Keratinocyte (primary cell): ENCODE data around the gene ADAMTS13. TPM values are rescaled to one million over a fixed set of nuclear protein-coding genes. Genes with fewer than 3 reads are reported as not detected.
A peak's percentile ranks its signal among the peaks of the same experiment; 100 is the strongest.

Source experiments
- DNase-seq: peaks from one replicate; pipeline ENCODE4 v3.0.0-alpha.2; 2011; ENCODE audit warnings: low read depth, missing footprints, low spot score
- FAIRE-seq: peaks from 2 replicates; lab custom pipeline; 2011; peaks lifted over from hg19 to GRCh38; lab: Jason Lieb, UNC
- H2AFZ ChIP-seq: 2 replicates; pipeline ENCODE4 v1.6.0; 2012; ENCODE audit warnings: low read length, control low read depth, inconsistent platforms; ENCODE audit not compliant: control insufficient read depth
- H3K27ac ChIP-seq: 2 replicates; pipeline ENCODE4 v1.5.1; 2011; ENCODE audit warnings: low read length; ENCODE audit not compliant: control insufficient read depth, insufficient read depth
- H3K27me3 ChIP-seq: 3 replicates; pipeline ENCODE4 v1.6.0; 2011; ENCODE audit warnings: low read length; ENCODE audit not compliant: control insufficient read depth, insufficient read depth; ENCODE audit errors: extremely low read depth
- H3K36me3 ChIP-seq, 2 experiments: 2 replicates in 1 of 2; 3 replicates in 1 of 2; pipeline ENCODE4 v1.5.1; 2011; ENCODE audit warnings: low read length in 2 of 2, mild to moderate bottlenecking in 1 of 2; ENCODE audit not compliant: control insufficient read depth in 2 of 2, insufficient read depth in 2 of 2; ENCODE audit errors: extremely low read depth in 1 of 2
- H3K4me1 ChIP-seq: 3 replicates; pipeline ENCODE4 v1.5.1; 2011; ENCODE audit warnings: low read length; ENCODE audit not compliant: control insufficient read depth, insufficient read depth; ENCODE audit errors: extremely low read depth
- H3K4me2 ChIP-seq: 3 replicates; pipeline ENCODE4 v1.6.0; 2011; ENCODE audit warnings: low read depth, low read length; ENCODE audit not compliant: control insufficient read depth, insufficient read depth; ENCODE audit errors: extremely low read depth
- H3K4me3 ChIP-seq, 3 experiments: fragments of 200-600 bp in 1 of 3; sonication (generic) in 1 of 3; 2 replicates in 2 of 3; 3 replicates in 1 of 3; pipeline ENCODE4 v1.5.1; 2011 to 2016; ENCODE audit warnings: low read length in 3 of 3, mild to moderate bottlenecking in 3 of 3, control low read depth in 2 of 3, inconsistent platforms in 1 of 3, low read depth in 1 of 3, mixed read lengths in 1 of 3, mixed run types in 1 of 3, moderate library complexity in 1 of 3; ENCODE audit not compliant: control insufficient read depth in 2 of 3, insufficient read depth in 2 of 3; ENCODE audit errors: extremely low read depth in 1 of 3
- H3K79me2 ChIP-seq: 2 replicates; pipeline ENCODE4 v1.6.0; 2012; ENCODE audit warnings: low read length; ENCODE audit not compliant: control insufficient read depth, insufficient read depth
- H3K9ac ChIP-seq: 3 replicates; pipeline ENCODE4 v1.6.0; 2011; ENCODE audit warnings: low read length; ENCODE audit not compliant: control insufficient read depth, insufficient read depth; ENCODE audit errors: extremely low read depth
- H3K9me1 ChIP-seq: 3 replicates; pipeline ENCODE4 v1.6.0; 2011; ENCODE audit warnings: low read length; ENCODE audit not compliant: control insufficient read depth, insufficient read depth; ENCODE audit errors: extremely low read depth
- H3K9me3 ChIP-seq: 2 replicates; pipeline ENCODE4 v1.5.1; 2012; ENCODE audit warnings: low read depth, low read length; ENCODE audit not compliant: control insufficient read depth
- H4K20me1 ChIP-seq: 3 replicates; pipeline ENCODE4 v1.6.0; 2011; ENCODE audit warnings: low read length; ENCODE audit not compliant: control insufficient read depth, insufficient read depth; ENCODE audit errors: extremely low read depth
- EZH2 ChIP-seq: IDR thresholded peaks from one replicate; pipeline ENCODE4 v1.6.1; 2012; ENCODE audit warnings: inconsistent platforms, mild to moderate bottlenecking, low read length, moderate library complexity
- dilution Hi-C: fragments of 300-500 bp; cut with MboI; formaldehyde crosslinking; loops from one replicate; pipeline ENCODE4 v1.7.0; 2020; ENCODE audit warnings: low sequenced_read_pairs; ENCODE audit not compliant: extremely low pct_ligation_motif_present
- polyA plus RNA-seq, 5 experiments: library from polyadenylated mRNA; depleted of rRNA in 3 of 5; stranded (reverse) in 3 of 5; stranded (forward) in 1 of 5; unstranded in 1 of 5; fragments of >200 nt; gene quantifications; 1 replicate in 1 of 5; 2 replicates in 3 of 5; 3 replicates in 1 of 5; pipeline versions ENCODE4 v1.2.1 to v1.2.3, GENCODE V29; 2011 to 2012; ENCODE audit warnings: missing spikeins in 2 of 5, low read depth in 1 of 5, low replicate concordance in 1 of 5
- TF ChIP-seq, protein P1 (sequence below), 3 experiments: IDR thresholded peaks in 1 of 3; conservative IDR thresholded peaks in 1 of 3; optimal IDR thresholded peaks in 1 of 3; 2 replicates in 2 of 3; 3 replicates in 1 of 3; pipeline versions ENCODE3 to v1.5.1; 2011; ENCODE audit warnings: low read length in 3 of 3, mild to moderate bottlenecking in 3 of 3, moderate library complexity in 2 of 3, control low read depth in 1 of 3, inconsistent platforms in 1 of 3; ENCODE audit not compliant: insufficient read depth in 2 of 3; ENCODE audit errors: extremely low read depth in 1 of 3

Gene ADAMTS13
- polyA plus RNA-seq, 1 donor (not counting 4 experiments of a cell fraction or from before 2014, with no cell fraction given) = 1.1 TPM

DNA sequence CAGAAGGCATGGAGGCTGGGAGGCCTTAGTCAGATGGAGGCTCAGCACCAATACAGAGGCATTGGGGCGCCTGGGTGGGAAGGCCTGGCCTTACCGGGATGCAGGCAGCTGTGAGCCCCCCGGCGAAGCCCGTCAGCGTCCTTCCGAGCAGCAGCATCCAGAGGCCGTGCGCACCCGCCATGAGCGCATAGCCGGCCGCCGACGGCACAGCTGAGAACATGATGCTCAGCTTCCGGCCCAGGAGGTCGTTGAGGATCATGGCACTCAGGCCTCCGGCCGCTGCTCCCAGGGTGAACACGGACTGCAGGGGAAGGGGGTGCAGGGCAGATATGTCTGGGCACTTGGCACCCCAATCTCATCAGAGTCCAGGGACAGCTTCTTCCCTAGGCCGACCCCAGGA, 54.8 kb downstream of the ADAMTS13 start:
- Histone ChIP-seq H3K9me3 (no peaks in the 10 kb centered on the region), H3K27me3 (no peaks in the 10 kb centered on the region), H3K27ac (no peak overlapping the region), H3K4me2 (no peak overlapping the region), H4K20me1 (peaks cover 3% of the 10 kb centered on the region), H3K36me3 (peaks cover 21 to 36% of the 10 kb centered on the region in 2 experiments), H2AFZ (no peak overlapping the region), H3K9me1 (peaks cover 3% of the 10 kb centered on the region), H3K9ac (no peak overlapping the region), H3K79me2 (peaks cover 23% of the 10 kb centered on the region), H3K4me3 (no peak overlapping the region), H3K4me1 (peaks cover 21% of the 10 kb centered on the region)
- TF ChIP-seq, protein P1, sequence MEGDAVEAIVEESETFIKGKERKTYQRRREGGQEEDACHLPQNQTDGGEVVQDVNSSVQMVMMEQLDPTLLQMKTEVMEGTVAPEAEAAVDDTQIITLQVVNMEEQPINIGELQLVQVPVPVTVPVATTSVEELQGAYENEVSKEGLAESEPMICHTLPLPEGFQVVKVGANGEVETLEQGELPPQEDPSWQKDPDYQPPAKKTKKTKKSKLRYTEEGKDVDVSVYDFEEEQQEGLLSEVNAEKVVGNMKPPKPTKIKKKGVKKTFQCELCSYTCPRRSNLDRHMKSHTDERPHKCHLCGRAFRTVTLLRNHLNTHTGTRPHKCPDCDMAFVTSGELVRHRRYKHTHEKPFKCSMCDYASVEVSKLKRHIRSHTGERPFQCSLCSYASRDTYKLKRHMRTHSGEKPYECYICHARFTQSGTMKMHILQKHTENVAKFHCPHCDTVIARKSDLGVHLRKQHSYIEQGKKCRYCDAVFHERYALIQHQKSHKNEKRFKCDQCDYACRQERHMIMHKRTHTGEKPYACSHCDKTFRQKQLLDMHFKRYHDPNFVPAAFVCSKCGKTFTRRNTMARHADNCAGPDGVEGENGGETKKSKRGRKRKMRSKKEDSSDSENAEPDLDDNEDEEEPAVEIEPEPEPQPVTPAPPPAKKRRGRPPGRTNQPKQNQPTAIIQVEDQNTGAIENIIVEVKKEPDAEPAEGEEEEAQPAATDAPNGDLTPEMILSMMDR (optimal IDR thresholded peaks at IDR 0.05 in 1 of 3, IDR thresholded peaks at IDR 0.05 in 1 of 3, conservative IDR thresholded peaks at IDR 0.05 in 1 of 3; ENCODE audit: extremely low read depth in 1 of 3, insufficient read depth in 2 of 3, low read length in 3 of 3) = no peak
- no peak for TF ChIP-seq EZH2
- FAIRE-seq (no peak), DNase-seq (no peak)
- dilution Hi-C loops = no loop called here

DNA sequence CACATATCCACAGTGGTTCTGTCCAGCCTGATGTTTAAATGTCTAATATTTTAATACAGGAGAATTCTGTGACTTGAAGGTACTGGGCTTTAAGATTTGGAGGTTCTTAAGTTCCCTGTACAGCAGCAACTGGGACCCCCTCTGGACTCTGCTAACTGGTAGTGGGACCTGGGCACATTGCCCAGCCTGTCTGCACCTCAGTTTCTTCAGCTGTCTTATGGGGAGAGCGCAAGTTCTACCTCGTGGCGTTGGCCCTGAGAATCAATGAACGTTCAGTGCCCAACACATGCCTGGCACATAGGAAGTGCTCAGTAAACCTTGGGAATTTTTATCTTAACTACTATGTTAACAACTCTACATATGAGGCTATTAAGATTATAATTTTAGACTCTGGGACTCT, 55.3 kb downstream of the ADAMTS13 start:
- peaks cover 21% of the 10 kb centered on the region for H3K4me1 ChIP-seq
- H4K20me1 ChIP-seq = peaks cover 3% of the 10 kb centered on the region
- H3K4me2 ChIP-seq = peak overlapping the region; percentile 92
- FAIRE-seq = no peak
- DNase-seq = no peak
- dilution Hi-C loops = no loop called here
- no peaks in the 10 kb centered on the region for H3K9me3 ChIP-seq
- peak overlapping the region in 2 of 3 experiments; percentile 84 to 86 for H3K4me3 ChIP-seq
- no peak overlapping the region for H3K27ac ChIP-seq
- H3K9me1 ChIP-seq = peaks cover 3% of the 10 kb centered on the region
- H2AFZ ChIP-seq = no peak overlapping the region
- no peaks in the 10 kb centered on the region for H3K27me3 ChIP-seq
- peaks cover 21 to 33% of the 10 kb centered on the region in 2 experiments for H3K36me3 ChIP-seq
- TF ChIP-seq, protein P1 (optimal IDR thresholded peaks at IDR 0.05 in 1 of 3, IDR thresholded peaks at IDR 0.05 in 1 of 3, conservative IDR thresholded peaks at IDR 0.05 in 1 of 3; ENCODE audit: extremely low read depth in 1 of 3, insufficient read depth in 2 of 3, low read length in 3 of 3) = no peak
- TF ChIP-seq EZH2 = no peak
- peak overlapping the region; percentile 89 for H3K9ac ChIP-seq
- H3K79me2 ChIP-seq = peaks cover 23% of the 10 kb centered on the region
